GM12874 (cell line): ENCODE data around the gene TDG.

Source experiments
- CTCF ChIP-seq: IDR thresholded peaks from 2 replicates; pipeline ENCODE4 v1.5.1; 2011; ENCODE audit warnings: low read depth, mild to moderate bottlenecking, control low read depth, low read length, moderate library complexity; ENCODE audit not compliant: insufficient read depth

The TDG gene

GRCh38 chr12:104002686-104003085, 37.0 kb downstream of the TDG start:
- TF ChIP-seq CTCF: no peak

- no peak for TF ChIP-seq CTCF
Measured at GRCh38 chr12:104003596-104003995, 37.9 kb downstream of the TDG start.

- no peak for TF ChIP-seq CTCF
Measured at GRCh38 chr12:104006929-104007328, 41.3 kb downstream of the TDG start.

- TF ChIP-seq CTCF: no peak
Measured at GRCh38 chr12:104010121-104010520, 44.4 kb downstream of the TDG start.

- TF ChIP-seq CTCF: no peak
Measured at GRCh38 chr12:104010606-104011169, 45.0 kb downstream of the TDG start.

GRCh38 chr12:104011253-104011652, 45.6 kb downstream of the TDG start:
- TF ChIP-seq CTCF: no peak

GRCh38 chr12:104012331-104012730, 46.7 kb downstream of the TDG start:
- TF ChIP-seq CTCF: no peak
